Right cardiac atrium (tissue), 5 donors: ENCODE measurements around the gene SLC15A5. TPM values are rescaled to one million over a fixed set of nuclear protein-coding genes. Genes with fewer than 3 reads are reported as not detected.

ENCODE experiments used
- ATAC-seq, 2 donors: fragments of 200-7000 bp; cut with Tn5 transposase; one replicate each; pipeline versions ENCODE4 v1.8.0 to v1.9.1; 2020; ENCODE audit warnings: moderate library complexity in 2 of 2, mild to moderate bottlenecking in 1 of 2
- DNase-seq, 3 donors: peaks; one replicate each; pipeline ENCODE4 v3.0.0-alpha.2; 2020
- H3K27ac ChIP-seq: one replicate; pipeline ENCODE4 v1.5.1; 2013; ENCODE audit warnings: mild to moderate bottlenecking, low read length, control low read depth, moderate library complexity
- H3K27me3 ChIP-seq: one replicate; pipeline ENCODE4 v1.6.1; 2013; ENCODE audit not compliant: control insufficient read depth, insufficient read depth
- H3K4me1 ChIP-seq: one replicate; pipeline ENCODE4 v1.6.1; 2013; ENCODE audit warnings: low read length; ENCODE audit not compliant: control insufficient read depth, insufficient read depth
- H3K4me3 ChIP-seq: one replicate; pipeline ENCODE4 v1.5.1; 2013; ENCODE audit warnings: low read length, control low read depth
- H3K9me3 ChIP-seq: one replicate; pipeline ENCODE4 v1.6.1; 2013; ENCODE audit warnings: low read length; ENCODE audit not compliant: control insufficient read depth
- WGBS: extraction: QIAGEN DNeasy Blood & Tissue Kit; methylation state at CpG from one replicate; pipeline ENCODE4 v1.1.7; 2013; 5-methylcytosine and 5-hydroxymethylcytosine counted together
- intact Hi-C, 4 donors: fragments of 100-400 bp; cut with DNase I; formaldehyde crosslinking; loops; one replicate each; pipeline versions ENCODE4 v1.11.0 to v1.14.0; 2022 to 2023
- polyA plus RNA-seq: library from polyadenylated mRNA; stranded (reverse); fragments of 200-250 nt; gene quantifications from one replicate; pipeline ENCODE4 v1.2.3, GENCODE V29; 2013
- total RNA-seq, 4 donors: library from RNA; stranded (reverse); fragmentation: NEBNext Ultra II Directional; extraction: Animal tissue kit (Norgen Biotek cat#: 25700); gene quantifications; one replicate each; pipeline ENCODE4 v1.2.1, GENCODE V29; 2021
- donor health status: healthy with polysubstance abuse.
- donor health status: DM: no; HTN: yes; CAD: no.
- donor health status: DM: no; HTN: no; CAD: no.
- donor health status: DM: no; HTN: yes; CAD: no; lungs with severe emphysema.
- donor health status: DM: yes; HTN: yes; CAD: no.

Gene SLC15A5
- total and polyA plus RNA-seq, 5 donors: not detected

DNA sequence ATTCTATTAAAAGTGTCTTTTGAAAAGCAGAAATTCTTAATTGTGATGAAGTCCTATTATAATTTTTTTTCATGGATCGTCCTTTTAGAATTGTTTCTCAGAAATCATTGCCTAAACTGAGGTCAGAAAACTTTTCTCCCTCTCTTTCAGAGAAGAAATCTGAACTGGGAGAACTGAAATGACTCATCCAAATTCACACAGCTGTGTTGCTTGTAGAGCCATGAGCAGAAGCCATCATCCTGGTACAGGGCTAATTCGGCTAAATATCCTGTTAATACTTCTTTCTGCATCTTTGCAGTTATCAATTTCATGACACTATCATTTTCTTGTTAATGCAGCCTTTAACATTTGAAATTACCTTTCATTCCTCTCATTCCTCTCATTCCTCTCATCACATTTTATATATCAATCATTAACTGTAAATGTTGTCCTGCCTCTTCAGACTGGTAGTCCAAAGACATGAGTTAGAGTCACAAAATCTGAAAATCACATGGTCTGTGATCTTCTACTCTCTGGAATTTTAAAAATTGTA lies 15.5 kb downstream of the SLC15A5 start:
- DNase-seq (no peak), ATAC-seq (no peak)
- H3K27ac ChIP-seq: no peak overlapping the region
- no peaks in the 10 kb centered on the region for H3K27me3 ChIP-seq
- H3K4me3 ChIP-seq: no peak overlapping the region
- intact Hi-C loops: no loop called here
- H3K4me1 ChIP-seq: no peaks in the 10 kb centered on the region
- 82% methylated on average over 2 of the region's 2 CpGs for WGBS
- H3K9me3 ChIP-seq: peaks cover 1% of the 10 kb centered on the region

DNA sequence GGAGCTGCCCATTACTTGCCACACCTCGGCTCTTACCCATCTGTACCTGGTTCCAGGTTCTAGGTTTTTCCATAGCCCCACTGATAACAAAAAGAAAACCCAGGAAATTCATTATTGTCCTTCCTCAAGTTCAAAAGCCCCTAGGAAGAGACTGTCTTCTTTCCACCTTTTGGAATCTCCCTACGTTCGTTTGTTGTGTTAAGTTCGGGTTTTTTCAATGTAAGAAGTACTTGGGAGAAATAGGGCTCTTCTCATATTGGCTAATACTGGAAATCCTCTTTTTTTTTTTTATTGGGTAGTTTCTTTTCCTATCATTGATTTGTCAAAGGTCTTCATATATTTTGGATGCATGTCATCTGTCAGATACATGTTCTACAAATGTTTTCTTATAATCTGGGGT lies 17.3 kb downstream of the SLC15A5 start:
- DNase-seq (no peak), ATAC-seq (no peak)
- Histone ChIP-seq H3K4me1 (no peaks in the 10 kb centered on the region), H3K4me3 (no peak overlapping the region), H3K27ac (no peak overlapping the region), H3K27me3 (no peaks in the 10 kb centered on the region), H3K9me3 (peaks cover 1% of the 10 kb centered on the region)
- WGBS: 86% methylated on average over 4 of the region's 4 CpGs
- intact Hi-C loops: no loop called here

DNA sequence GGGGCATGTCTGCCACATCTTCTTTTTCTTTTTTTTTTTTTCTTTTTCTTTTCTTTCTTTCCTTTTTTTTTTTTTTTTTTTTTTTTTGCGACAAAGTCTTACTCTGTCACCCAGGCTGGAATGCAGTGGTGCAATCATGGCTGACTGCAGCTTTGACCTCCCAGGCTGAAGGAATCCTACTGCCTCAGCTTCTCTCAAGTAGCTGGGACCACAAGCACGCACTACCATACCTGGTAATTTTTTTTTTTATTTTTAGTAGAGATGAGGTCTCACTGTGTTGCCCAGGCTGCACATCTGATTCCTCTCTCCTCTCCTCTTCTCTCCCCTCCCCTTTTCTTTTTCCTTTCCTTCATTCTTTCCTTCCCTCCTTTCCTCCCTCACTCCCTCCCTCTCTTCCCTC lies 18.5 kb downstream of the SLC15A5 start:
- WGBS: 93% methylated on average over 1 of the region's 2 CpGs
- no peaks in the 10 kb centered on the region for H3K27me3 ChIP-seq
- H3K4me1 ChIP-seq: no peaks in the 10 kb centered on the region
- H3K9me3 ChIP-seq: peaks cover under 1% of the 10 kb centered on the region
- no peak overlapping the region for H3K4me3 ChIP-seq
- DNase-seq: no peak
- intact Hi-C loops: no loop called here
- H3K27ac ChIP-seq: no peak overlapping the region
- no peak for ATAC-seq

DNA sequence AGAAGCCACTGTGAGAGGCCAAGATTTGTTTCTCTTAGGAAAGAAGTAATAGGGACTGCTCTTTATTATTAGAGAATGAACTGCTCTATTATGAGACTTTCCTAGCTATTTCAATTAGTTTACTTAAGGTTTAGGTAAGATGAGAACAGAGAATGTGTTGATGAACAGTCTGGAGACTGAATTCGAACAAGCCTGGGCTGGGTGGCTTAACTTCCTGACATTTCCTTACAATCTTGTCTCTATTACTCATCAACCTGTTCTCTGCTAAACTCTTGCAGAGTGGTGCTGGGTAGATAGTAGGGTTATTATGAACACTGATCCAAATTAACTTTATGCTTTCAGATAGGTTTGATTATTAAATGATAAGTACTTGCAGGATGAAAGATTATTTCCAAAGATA lies 31.2 kb downstream of the SLC15A5 start:
- DNase-seq (no peak), ATAC-seq (no peak)
- Histone ChIP-seq H3K4me3 (no peak overlapping the region), H3K27ac (no peak overlapping the region), H3K9me3 (no peaks in the 10 kb centered on the region), H3K4me1 (no peaks in the 10 kb centered on the region), H3K27me3 (no peaks in the 10 kb centered on the region)
- intact Hi-C loops: no loop called here
- 83% methylated on average over 1 of the region's 1 CpG for WGBS

DNA sequence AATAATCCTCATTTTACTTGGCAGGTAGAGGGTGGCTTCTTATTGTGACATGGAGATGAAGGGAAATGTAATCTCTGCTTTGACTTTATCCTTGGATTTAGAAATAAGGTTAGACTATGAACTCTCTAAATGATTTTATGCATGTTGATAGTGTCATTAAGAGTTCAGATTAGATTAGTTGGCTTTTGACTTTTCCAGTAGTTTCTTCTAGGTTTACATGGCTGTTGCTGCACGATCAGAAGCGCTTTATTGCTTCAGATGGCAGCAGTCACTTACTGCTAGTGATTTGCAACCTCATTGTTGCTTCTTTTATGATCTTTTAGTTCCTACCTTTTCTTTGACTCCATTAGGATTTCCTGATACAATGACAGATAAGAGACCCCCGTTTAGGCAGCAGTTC lies 32.3 kb downstream of the SLC15A5 start:
- H3K27ac ChIP-seq: no peak overlapping the region
- 73% methylated on average over 3 of the region's 3 CpGs for WGBS
- H3K9me3 ChIP-seq: no peaks in the 10 kb centered on the region
- intact Hi-C loops: no loop called here
- H3K4me1 ChIP-seq: no peaks in the 10 kb centered on the region
- no peaks in the 10 kb centered on the region for H3K27me3 ChIP-seq
- no peak overlapping the region for H3K4me3 ChIP-seq
- no peak for DNase-seq
- ATAC-seq: no peak

DNA sequence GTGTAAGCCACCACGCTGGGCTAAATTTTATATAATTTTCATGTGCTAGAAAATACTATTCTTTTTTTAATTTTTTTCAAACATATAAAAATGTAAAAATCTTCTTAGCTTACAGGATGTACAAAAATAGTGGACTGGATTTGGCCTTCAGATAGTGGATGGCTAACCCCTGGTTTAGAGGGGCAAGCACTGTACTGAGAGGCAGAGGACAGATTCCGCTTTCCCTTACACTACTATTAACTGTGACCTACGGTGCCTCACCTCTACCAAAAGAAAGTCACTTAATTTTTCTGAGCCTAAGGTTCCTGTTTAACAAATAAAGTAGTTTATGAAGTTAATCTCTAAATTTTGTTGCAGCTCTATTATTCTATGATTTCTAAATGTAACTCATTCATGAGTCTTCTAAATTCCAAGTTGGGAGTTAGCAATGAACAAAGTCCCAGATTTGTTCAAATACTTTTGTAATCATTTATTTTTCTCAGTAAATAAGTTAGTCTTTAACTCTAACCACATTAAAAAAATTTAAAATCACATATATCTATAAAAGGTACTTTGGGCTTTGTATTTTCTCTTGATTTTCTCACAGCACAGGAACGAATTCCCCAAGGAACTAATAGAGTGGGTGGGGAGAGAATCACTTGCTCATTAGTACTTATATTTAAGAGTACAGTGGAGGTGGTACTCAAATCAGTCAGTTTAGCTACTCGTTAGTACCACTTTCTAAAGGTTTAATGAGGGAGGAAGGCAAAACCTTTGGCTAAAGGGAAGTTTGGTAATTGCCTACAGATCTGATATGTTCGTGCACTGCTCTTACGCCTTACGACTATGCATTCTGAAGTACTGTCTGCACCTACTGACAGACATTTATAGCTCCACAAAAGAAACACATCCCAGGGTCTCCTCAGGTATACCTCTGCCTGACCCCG lies 33.7 kb downstream of the SLC15A5 start:
- H3K4me1 ChIP-seq: no peaks in the 10 kb centered on the region
- no peaks in the 10 kb centered on the region for H3K27me3 ChIP-seq
- intact Hi-C loops: no loop called here
- no peak for ATAC-seq
- no peak overlapping the region for H3K4me3 ChIP-seq
- no peak overlapping the region for H3K27ac ChIP-seq
- no peak for DNase-seq
- no peaks in the 10 kb centered on the region for H3K9me3 ChIP-seq
- WGBS: 88% methylated on average over 9 of the region's 9 CpGs

DNA sequence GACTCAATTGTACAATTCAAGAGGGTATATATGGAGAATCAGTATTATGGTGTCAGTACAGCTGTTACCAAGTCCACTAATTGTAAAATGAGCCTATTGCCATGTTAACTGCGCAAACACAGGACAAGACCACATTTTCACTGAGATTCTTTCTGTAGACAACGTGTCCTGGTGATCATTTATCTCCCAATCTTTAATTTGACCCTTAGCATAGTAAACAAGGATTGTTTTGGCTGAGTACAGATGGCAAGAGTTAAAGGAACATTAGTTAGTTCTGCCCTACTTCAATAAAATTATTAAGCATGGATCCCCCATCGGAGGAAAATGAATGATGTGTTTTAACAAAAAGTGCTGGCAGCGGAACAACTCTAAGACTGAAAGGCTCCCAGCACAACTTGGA lies 36.1 kb downstream of the SLC15A5 start:
- Histone ChIP-seq H3K4me1 (no peaks in the 10 kb centered on the region), H3K4me3 (no peak overlapping the region), H3K27ac (no peak overlapping the region), H3K27me3 (no peaks in the 10 kb centered on the region), H3K9me3 (no peaks in the 10 kb centered on the region)
- intact Hi-C loops: no loop called here
- DNase-seq: no peak
- ATAC-seq: no peak
- WGBS: 85% methylated on average over 4 of the region's 4 CpGs

DNA sequence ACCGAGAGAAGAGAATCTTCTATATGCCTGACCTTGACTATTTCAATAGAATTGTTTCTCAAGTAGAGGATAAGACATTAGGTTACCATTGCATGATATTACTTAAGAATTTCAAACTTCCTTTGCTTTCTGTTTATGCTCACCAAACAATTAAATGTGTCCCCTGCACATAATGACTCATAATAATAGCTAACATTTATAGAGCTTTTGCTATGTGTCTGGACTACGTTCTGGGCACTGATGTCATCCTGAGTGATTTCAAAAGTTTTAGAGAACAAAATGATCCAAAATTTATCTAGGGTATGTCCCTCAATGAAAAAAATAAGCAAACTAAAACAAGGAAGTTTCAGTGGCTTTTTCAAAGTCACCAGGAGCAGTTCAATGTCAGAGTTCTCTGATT lies 38.8 kb downstream of the SLC15A5 start:
- no peak overlapping the region for H3K4me3 ChIP-seq
- H3K9me3 ChIP-seq: no peaks in the 10 kb centered on the region
- WGBS: 62% methylated on average over 2 of the region's 2 CpGs
- intact Hi-C loops: no loop called here
- no peak for DNase-seq
- peak; percentile 76 to 81 for ATAC-seq
- no peaks in the 10 kb centered on the region for H3K27me3 ChIP-seq
- no peak overlapping the region for H3K27ac ChIP-seq
- H3K4me1 ChIP-seq: no peaks in the 10 kb centered on the region

DNA sequence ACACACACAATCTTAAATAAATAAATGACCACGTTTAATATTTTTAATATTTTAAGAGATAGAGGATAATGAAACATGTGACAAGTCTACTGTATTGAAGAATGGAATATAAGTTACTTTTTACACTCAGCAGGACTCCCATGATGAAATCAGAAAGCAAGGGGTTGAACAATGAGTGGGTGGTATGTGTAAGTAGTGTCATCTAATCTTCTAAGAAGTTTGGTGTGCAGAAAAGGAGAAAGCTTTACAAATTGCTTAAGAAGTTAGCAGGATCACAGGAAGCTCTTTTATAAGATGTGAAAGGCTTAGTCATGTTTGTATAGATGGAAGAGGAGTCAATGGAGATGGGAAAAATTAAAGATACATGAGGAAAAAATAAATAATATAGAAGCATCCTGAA lies 47.8 kb downstream of the SLC15A5 start:
- ATAC-seq: no peak
- H3K27me3 ChIP-seq: no peaks in the 10 kb centered on the region
- no peaks in the 10 kb centered on the region for H3K9me3 ChIP-seq
- no peak for DNase-seq
- intact Hi-C loops: no loop called here
- H3K4me1 ChIP-seq: no peaks in the 10 kb centered on the region
- H3K27ac ChIP-seq: no peak overlapping the region
- WGBS: 41% methylated on average over 1 of the region's 1 CpG
- H3K4me3 ChIP-seq: no peak overlapping the region

DNA sequence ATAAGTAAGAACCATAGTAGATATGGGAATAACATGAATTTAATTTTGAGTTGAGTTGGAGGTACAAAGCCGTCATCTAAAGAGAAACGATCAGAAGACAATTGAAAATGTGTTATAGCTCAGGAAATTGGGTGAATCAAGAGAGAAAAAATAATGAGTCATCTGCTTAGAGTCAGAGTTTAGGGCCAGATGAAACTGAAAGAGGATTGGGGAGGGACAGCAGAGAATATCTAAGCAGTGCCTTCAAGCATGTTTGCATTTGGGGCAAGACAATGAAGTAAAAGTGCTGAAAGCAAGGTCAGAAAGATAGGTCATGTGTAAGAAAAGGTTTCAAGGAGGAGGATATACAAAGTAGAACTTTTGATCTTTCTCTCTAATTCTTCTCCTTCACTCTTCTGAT lies 49.4 kb downstream of the SLC15A5 start:
- 60% methylated on average over 2 of the region's 2 CpGs for WGBS
- Histone ChIP-seq H3K27me3 (no peaks in the 10 kb centered on the region), H3K4me3 (no peak overlapping the region), H3K4me1 (no peaks in the 10 kb centered on the region), H3K9me3 (no peaks in the 10 kb centered on the region), H3K27ac (no peak overlapping the region)
- no peak for DNase-seq
- no peak for ATAC-seq
- intact Hi-C loops: no loop called here

DNA sequence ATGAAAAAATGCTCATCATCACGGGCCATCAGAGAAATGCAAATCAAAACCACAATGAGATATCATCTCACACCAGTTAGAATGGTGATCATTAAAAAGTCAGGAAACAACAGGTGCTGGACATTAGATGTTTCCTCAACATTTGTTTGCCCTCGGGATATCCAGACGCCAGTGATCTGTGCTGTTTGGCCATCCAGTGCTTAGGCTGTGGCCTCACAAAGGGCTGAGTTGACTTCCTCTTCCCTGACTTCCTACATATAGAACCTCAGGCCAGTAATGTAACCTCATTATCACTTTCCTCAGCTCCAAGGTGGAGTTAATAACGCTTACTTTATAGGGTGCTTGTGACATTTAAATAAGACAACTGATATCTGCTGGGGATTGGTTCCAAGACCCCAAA lies 51.8 kb downstream of the SLC15A5 start:
- WGBS: 65% methylated on average over 4 of the region's 4 CpGs
- ATAC-seq: no peak

More for the DNA sequence above, 51.8 kb downstream of the SLC15A5 start:
- no peaks in the 10 kb centered on the region for H3K4me1 ChIP-seq
- H3K27ac ChIP-seq: no peak overlapping the region
- H3K9me3 ChIP-seq: no peaks in the 10 kb centered on the region
- intact Hi-C loops: no loop called here
- no peaks in the 10 kb centered on the region for H3K27me3 ChIP-seq
- H3K4me3 ChIP-seq: no peak overlapping the region
- no peak for DNase-seq
